GM21528 (cell line): ENCODE results near the gene FSIP1.
A peak's percentile ranks its signal among the peaks of the same experiment; 100 is the strongest.
"Not testable (repeated sequence)": the region's sequence is repeated elsewhere in the genome, so short reads cannot be mapped to it uniquely, and the experiment has no call there.

Experiments
- ATAC-seq: cut with Tn5 transposase; IDR thresholded peaks from one replicate; pipeline ENCODE4 v1.9.1; 2021; ENCODE audit warnings: mild to moderate bottlenecking, moderate library complexity; ENCODE audit not compliant: unreplicated experiment, low FRiP score

FSIP1 gene

GRCh38 chr15:39782441-39783138, at the start of gene FSIP1:
FSIP1 (minus strand) TSS chr15:39782841; CDS start chr15:39776524, 6,317 bp downstream.
- ATAC-seq: peak; percentile 96

GRCh38 chr15:39830166-39830565, 47.5 kb upstream of the FSIP1 start:
- ATAC-seq: no peak

GRCh38 chr15:39828374-39828931, 45.8 kb upstream of the FSIP1 start:
- no peak for ATAC-seq

- no peak for ATAC-seq
Measured at GRCh38 chr15:39826975-39827374, 44.3 kb upstream of the FSIP1 start.

GRCh38 chr15:39823634-39824033, 41.0 kb upstream of the FSIP1 start:
- ATAC-seq: no peak

GRCh38 chr15:39820050-39820602, 37.5 kb upstream of the FSIP1 start:
- ATAC-seq: no peak

GRCh38 chr15:39819533-39819932, 36.9 kb upstream of the FSIP1 start:
- no peak for ATAC-seq

GRCh38 chr15:39817892-39818291, 35.3 kb upstream of the FSIP1 start:
- no peak for ATAC-seq

- no peak for ATAC-seq
Measured at GRCh38 chr15:39814489-39814888, 31.8 kb upstream of the FSIP1 start.

- not testable (repeated sequence) for ATAC-seq
Measured at GRCh38 chr15:39812651-39813050, 30.0 kb upstream of the FSIP1 start.

GRCh38 chr15:39808909-39809308, 26.3 kb upstream of the FSIP1 start:
- no peak for ATAC-seq

- no peak for ATAC-seq
Measured at GRCh38 chr15:39807791-39808190, 25.1 kb upstream of the FSIP1 start.

GRCh38 chr15:39804026-39804425, 21.4 kb upstream of the FSIP1 start:
- ATAC-seq: no peak

- no peak for ATAC-seq
Measured at GRCh38 chr15:39803016-39803415, 20.4 kb upstream of the FSIP1 start.

- no peak for ATAC-seq
Measured at GRCh38 chr15:39801641-39802309, 19.1 kb upstream of the FSIP1 start.

GRCh38 chr15:39799552-39800011, 16.9 kb upstream of the FSIP1 start:
- no peak for ATAC-seq

GRCh38 chr15:39798382-39798781, 15.7 kb upstream of the FSIP1 start:
- ATAC-seq: no peak

GRCh38 chr15:39797407-39797806, 14.8 kb upstream of the FSIP1 start:
- no peak for ATAC-seq

- ATAC-seq: no peak
Measured at GRCh38 chr15:39796601-39797000, 14.0 kb upstream of the FSIP1 start.

- ATAC-seq: no peak
Measured at GRCh38 chr15:39795486-39795885, 12.8 kb upstream of the FSIP1 start.

- ATAC-seq: no peak
Measured at GRCh38 chr15:39794954-39795353, 12.3 kb upstream of the FSIP1 start.
